GM19328 (cell line): ENCODE data around the gene GINS2.

Source experiments
- ATAC-seq: cut with Tn5 transposase; IDR thresholded peaks from one replicate; pipeline ENCODE4 v1.9.1; 2021; ENCODE audit warnings: mild to moderate bottlenecking, moderate library complexity; ENCODE audit not compliant: unreplicated experiment

Gene GINS2

GRCh38 chr16:85716680-85717038 lies 27.9 kb upstream of the GINS2 start:
- no peak for ATAC-seq

- ATAC-seq = no peak
Measured at GRCh38 chr16:85716022-85716679, 27.4 kb upstream of the GINS2 start.

- no peak for ATAC-seq
Measured at GRCh38 chr16:85715169-85716021, 26.6 kb upstream of the GINS2 start.

GRCh38 chr16:85712801-85713200 lies 24.0 kb upstream of the GINS2 start:
- ATAC-seq = no peak

GRCh38 chr16:85711982-85712587 lies 23.3 kb upstream of the GINS2 start:
- no peak for ATAC-seq

GRCh38 chr16:85710732-85711131 lies 22.0 kb upstream of the GINS2 start:
- ATAC-seq = no peak

- ATAC-seq = no peak
Measured at GRCh38 chr16:85709766-85710585, 21.2 kb upstream of the GINS2 start.

- no peak for ATAC-seq
Measured at GRCh38 chr16:85708338-85708737, 19.6 kb upstream of the GINS2 start.

GRCh38 chr16:85707528-85708095 lies 18.9 kb upstream of the GINS2 start:
- no peak for ATAC-seq

GRCh38 chr16:85706449-85707034 lies 17.8 kb upstream of the GINS2 start:
- ATAC-seq = no peak

- ATAC-seq = no peak
Measured at GRCh38 chr16:85704900-85705846, 16.4 kb upstream of the GINS2 start.

- ATAC-seq = no peak
Measured at GRCh38 chr16:85704011-85704410, 15.3 kb upstream of the GINS2 start.

- no peak for ATAC-seq
Measured at GRCh38 chr16:85699628-85700027, 10.9 kb upstream of the GINS2 start.

- ATAC-seq = no peak
Measured at GRCh38 chr16:85698935-85699558, 10.3 kb upstream of the GINS2 start.

GRCh38 chr16:85698459-85698891 lies 9.7 kb upstream of the GINS2 start:
- no peak for ATAC-seq

- ATAC-seq = no peak
Measured at GRCh38 chr16:85697431-85697830, 8.7 kb upstream of the GINS2 start.

GRCh38 chr16:85696781-85697180 lies 8.0 kb upstream of the GINS2 start:
- no peak for ATAC-seq

- no peak for ATAC-seq
Measured at GRCh38 chr16:85695196-85696128, 6.7 kb upstream of the GINS2 start.
